ENCODE measurements around the gene BFSP1. TPM values are rescaled to one million over a fixed set of nuclear protein-coding genes. Genes with fewer than 3 reads are reported as not detected.

BFSP1 gene
- total and polyA plus RNA-seq, 2 of the 8 experiments (the other 6 are each of a cell fraction or from before 2014, with no cell fraction given), result 1.5 to 2.5 TPM

DNA sequence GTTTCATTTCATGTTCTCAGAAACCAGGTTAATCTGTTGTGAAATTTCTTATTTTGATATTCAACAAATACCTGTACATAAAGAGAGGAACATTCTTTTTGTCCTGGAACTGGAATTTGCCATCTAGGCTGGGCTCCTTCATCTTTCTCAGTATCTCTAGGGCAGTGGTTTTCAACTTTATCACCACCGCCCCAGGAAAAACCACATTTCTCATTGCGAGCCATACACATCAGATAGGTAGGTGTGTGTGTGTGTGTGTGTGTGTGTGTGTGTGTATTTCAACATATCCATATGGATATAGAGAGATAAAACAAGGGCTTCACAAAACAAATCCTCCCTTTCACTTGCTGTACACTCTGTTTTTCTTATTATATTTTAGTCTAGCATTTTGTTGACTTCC is 24.1 kb downstream of the BFSP1 start:
- CTCF ChIA-PET (ENCODE audit: partially characterized antibody), result interaction anchor here (3.3 to 7.5 kb wide), 2 partner anchors 7 to 111 kb away, joined by 23 to 114 read pairs; no protein-coding TSS in a partner anchor
- H3K9me3 ChIP-seq (ENCODE audit: insufficient read depth in 2 of 2, low read depth in 1 of 2, low read length in 1 of 2), result no peaks in the 10 kb centered on the region
- H2BK120ac ChIP-seq (replicated peaks; ENCODE audit: low read depth, low read length), result no peak overlapping the region
- H3K79me1 ChIP-seq (ENCODE audit: low read depth, low read length), result no peaks in the 10 kb centered on the region
- no peak overlapping the region for H3K23ac ChIP-seq (ENCODE audit: insufficient read length)
- peaks cover 0 to 10% (median 3%) of the 10 kb centered on the region in 4 experiments; a peak in 4 of 7 replicates for H3K4me1 ChIP-seq (replicated peaks in 1 of 4; ENCODE audit: control insufficient read depth in 3 of 4, insufficient read depth in 4 of 4, low read length in 3 of 4)
- H3K18ac ChIP-seq (ENCODE audit: extremely low read depth, low read length), result no peak overlapping the region
- no peaks in the 10 kb centered on the region for H3K36me3 ChIP-seq (ENCODE audit: control insufficient read depth in 2 of 4, insufficient read depth in 4 of 4, low read length in 3 of 4)
- H3K4ac ChIP-seq (replicated peaks; ENCODE audit: insufficient read length, low read depth, low read length), result no peak overlapping the region
- peaks cover 0 to 9% (median 1%) of the 10 kb centered on the region in 4 experiments; a peak in 3 of 7 replicates for H3K27me3 ChIP-seq (replicated peaks in 1 of 4; ENCODE audit: control insufficient read depth in 3 of 4, extremely low read depth in 1 of 4, insufficient read depth in 3 of 4, low read length in 3 of 4)
- no peak overlapping the region for H3K14ac ChIP-seq (ENCODE audit: insufficient read length)
- DNase-seq (ENCODE audit: low read depth in 1 of 2, low spot score in 2 of 2), result no peak
- no peak overlapping the region for H2BK20ac ChIP-seq (ENCODE audit: low read length)
- no peak overlapping the region for H4K91ac ChIP-seq (replicated peaks; ENCODE audit: insufficient read length, low read length)
- H3K23me2 ChIP-seq (ENCODE audit: low read depth, low read length), result no peaks in the 10 kb centered on the region; the same call in 1 of the 2 replicates
- no peaks in the 10 kb centered on the region for H3K79me2 ChIP-seq (ENCODE audit: control insufficient read depth in 1 of 2, insufficient read depth in 2 of 2, low read length in 2 of 2)
- H4K20me1 ChIP-seq (replicated peaks in 1 of 2; ENCODE audit: control insufficient read depth in 1 of 2, insufficient read depth in 2 of 2, low read length in 2 of 2), result no peaks in the 10 kb centered on the region
- H3K27ac ChIP-seq (ENCODE audit: low read depth, low read length), result no peak overlapping the region
- no peak overlapping the region for H3K4me3 ChIP-seq (ENCODE audit: extremely low read depth in 1 of 4, insufficient read depth in 2 of 4, low read depth in 3 of 4, low read length in 4 of 4)
- H2AFZ ChIP-seq (ENCODE audit: low read length), result no peak overlapping the region
- H2BK15ac ChIP-seq (ENCODE audit: low read length), result no peak overlapping the region
- H4K5ac ChIP-seq (ENCODE audit: insufficient read length, low read depth, low read length), result no peak overlapping the region
- no peak overlapping the region for H2AK5ac ChIP-seq (ENCODE audit: low read depth, low read length)
- no peak overlapping the region for H3K56ac ChIP-seq (replicated peaks; ENCODE audit: insufficient read length, low read depth, low read length)
- FAIRE-seq, result no peak
- no peak overlapping the region for H2BK5ac ChIP-seq (ENCODE audit: low read depth, low read length)
- H4K8ac ChIP-seq (ENCODE audit: extremely low read depth, insufficient read depth, low read length), result no peak overlapping the region
- WGBS, 2 experiments (ENCODE audit: extremely low coverage in 1 of 2, insufficient coverage in 1 of 2, insufficient read length in 1 of 2, insufficient replicate concordance in 2 of 2, low coverage in 1 of 2, low lambda C conversion rate in 2 of 2, missing lambda C conversion rate in 1 of 2), result 95% methylated on average over 2 of the region's 2 CpGs; no CpG with 5 or more reads in 1 of the 2 experiments
- no peak overlapping the region for H3K9ac ChIP-seq (replicated peaks in 1 of 4; ENCODE audit: extremely low read depth in 1 of 4, low read depth in 3 of 4, low read length in 3 of 4)
- H2BK12ac ChIP-seq (ENCODE audit: low read depth, low read length), result no peak overlapping the region
- POLR2A ChIA-PET (ENCODE audit: partially characterized antibody), result no interaction called here
- no peak overlapping the region for H3K4me2 ChIP-seq (ENCODE audit: insufficient read depth in 1 of 2, low read depth in 2 of 2, low read length in 2 of 2)
- no peak for TF ChIP-seq TEAD4 (IDR thresholded peaks at IDR 0.05; ENCODE audit: low read depth, low read length)
- TF ChIP-seq SP4 (IDR thresholded peaks at IDR 0.05; ENCODE audit: low read length), result no peak
- TF ChIP-seq, protein P1, sequence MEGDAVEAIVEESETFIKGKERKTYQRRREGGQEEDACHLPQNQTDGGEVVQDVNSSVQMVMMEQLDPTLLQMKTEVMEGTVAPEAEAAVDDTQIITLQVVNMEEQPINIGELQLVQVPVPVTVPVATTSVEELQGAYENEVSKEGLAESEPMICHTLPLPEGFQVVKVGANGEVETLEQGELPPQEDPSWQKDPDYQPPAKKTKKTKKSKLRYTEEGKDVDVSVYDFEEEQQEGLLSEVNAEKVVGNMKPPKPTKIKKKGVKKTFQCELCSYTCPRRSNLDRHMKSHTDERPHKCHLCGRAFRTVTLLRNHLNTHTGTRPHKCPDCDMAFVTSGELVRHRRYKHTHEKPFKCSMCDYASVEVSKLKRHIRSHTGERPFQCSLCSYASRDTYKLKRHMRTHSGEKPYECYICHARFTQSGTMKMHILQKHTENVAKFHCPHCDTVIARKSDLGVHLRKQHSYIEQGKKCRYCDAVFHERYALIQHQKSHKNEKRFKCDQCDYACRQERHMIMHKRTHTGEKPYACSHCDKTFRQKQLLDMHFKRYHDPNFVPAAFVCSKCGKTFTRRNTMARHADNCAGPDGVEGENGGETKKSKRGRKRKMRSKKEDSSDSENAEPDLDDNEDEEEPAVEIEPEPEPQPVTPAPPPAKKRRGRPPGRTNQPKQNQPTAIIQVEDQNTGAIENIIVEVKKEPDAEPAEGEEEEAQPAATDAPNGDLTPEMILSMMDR (IDR thresholded peaks at IDR 0.05; ENCODE audit: control extremely low read depth in 1 of 3, insufficient read depth in 1 of 3, low read depth in 1 of 3, low read length in 3 of 3), result no peak
- no peak for TF ChIP-seq FOSL1 (IDR thresholded peaks at IDR 0.05; ENCODE audit: insufficient read depth, low read depth, low read length)
- TF ChIP-seq RXRA (IDR thresholded peaks at IDR 0.05; ENCODE audit: insufficient read depth, low read depth, low read length), result no peak
- TF ChIP-seq, protein P2, sequence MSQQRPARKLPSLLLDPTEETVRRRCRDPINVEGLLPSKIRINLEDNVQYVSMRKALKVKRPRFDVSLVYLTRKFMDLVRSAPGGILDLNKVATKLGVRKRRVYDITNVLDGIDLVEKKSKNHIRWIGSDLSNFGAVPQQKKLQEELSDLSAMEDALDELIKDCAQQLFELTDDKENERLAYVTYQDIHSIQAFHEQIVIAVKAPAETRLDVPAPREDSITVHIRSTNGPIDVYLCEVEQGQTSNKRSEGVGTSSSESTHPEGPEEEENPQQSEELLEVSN (IDR thresholded peaks at IDR 0.05), result no peak
- no peak for TF ChIP-seq RAD21 (IDR thresholded peaks at IDR 0.05 in 1 of 2, conservative IDR thresholded peaks at IDR 0.05 in 1 of 2; ENCODE audit: low read depth in 2 of 2, low read length in 2 of 2)
- no peak for TF ChIP-seq BRCA1 (IDR thresholded peaks at IDR 0.05; ENCODE audit: low read depth, low read length)
- no peak for TF ChIP-seq TAF7 (optimal IDR thresholded peaks at IDR 0.05; ENCODE audit: borderline replicate concordance, low read depth, low read length)
- no peak for TF ChIP-seq ZNF274 (IDR thresholded peaks at IDR 0.05; ENCODE audit: borderline replicate concordance, extremely low read depth, low read length)
